GM19328 (cell line): Measurements from ENCODE around the gene GRIK1.

Experiments used
- ATAC-seq: cut with Tn5 transposase; IDR thresholded peaks from one replicate; pipeline ENCODE4 v1.9.1; 2021; ENCODE audit warnings: mild to moderate bottlenecking, moderate library complexity; ENCODE audit not compliant: unreplicated experiment

GRIK1 gene

DNA sequence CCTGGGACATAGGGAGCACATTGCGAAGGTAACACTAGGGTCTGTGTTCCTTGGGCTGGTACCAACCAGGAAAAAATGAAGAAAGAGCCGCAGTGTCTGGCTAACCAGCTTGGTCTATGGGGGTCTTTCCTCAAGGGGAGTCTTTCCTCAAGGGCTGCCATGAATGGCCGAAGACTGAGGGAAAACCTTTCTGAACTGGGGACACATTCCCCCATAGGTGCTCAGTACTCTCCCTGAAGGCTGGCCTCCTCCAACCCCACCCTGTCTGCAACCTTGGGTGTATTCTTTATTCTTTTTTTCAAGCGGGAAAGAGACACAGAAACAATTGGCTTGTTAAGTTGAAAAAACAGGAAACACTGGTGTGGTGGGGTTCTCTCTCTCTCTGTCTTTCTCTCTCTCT lies 440.6 kb downstream of the GRIK1 start:
- no peak for ATAC-seq

DNA sequence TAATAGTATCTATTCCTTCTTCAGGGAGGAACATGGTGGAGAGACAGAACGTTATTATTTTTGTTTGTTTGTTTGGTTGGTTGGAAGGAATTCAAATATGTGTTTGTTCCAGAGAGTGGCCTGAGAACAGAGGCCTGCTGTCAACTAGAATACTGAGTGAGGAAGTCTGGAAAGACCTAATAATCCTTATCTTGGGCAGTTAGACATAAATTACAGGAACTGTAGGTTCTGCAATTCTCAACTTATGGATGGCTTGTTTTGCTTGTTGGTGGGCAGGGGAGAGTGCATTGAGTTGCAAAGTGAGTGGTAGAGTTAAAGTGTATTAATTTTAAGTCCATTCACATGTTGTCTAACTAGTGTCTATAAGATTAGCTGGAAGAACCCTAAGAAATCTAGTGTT lies 443.5 kb downstream of the GRIK1 start:
- ATAC-seq, result no peak

GRCh38 chr21:29490016-29490415 lies 449.8 kb downstream of the GRIK1 start:
- no peak for ATAC-seq

DNA sequence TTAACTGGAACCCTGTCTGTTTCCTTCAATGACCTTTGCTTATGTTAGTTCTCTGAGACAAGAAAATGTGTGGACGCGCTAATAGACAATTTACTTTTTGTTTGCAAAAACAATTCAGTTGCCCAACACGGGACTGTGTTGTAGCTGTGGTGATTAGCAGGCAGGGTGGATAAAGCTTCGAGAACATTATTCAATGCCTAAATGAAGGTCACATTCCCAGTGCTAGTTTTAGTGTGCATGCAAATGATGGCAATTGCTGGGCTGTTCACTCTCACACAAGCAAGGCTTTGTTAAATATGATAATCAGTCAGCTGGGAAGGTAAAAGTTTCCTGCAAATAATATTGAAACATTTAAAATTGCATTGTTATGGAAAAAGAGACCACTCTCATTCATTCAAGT lies 452.6 kb downstream of the GRIK1 start:
- ATAC-seq, result no peak
